Stimulated activated CD4-positive, alpha-beta T cell treated with anti-CD3 and anti-CD28 coated beads, Interleukin-1b, Interleukin-23, amount 100 ng/mL, for 24 hours (primary cell): ENCODE measurements around the gene ROR2.

Source experiments
- DNase-seq, 4 experiments: peaks; one replicate each; pipeline ENCODE4 v3.0.0-alpha.2; 2020; ENCODE audit warnings: low read depth in 4 of 4, low spot score in 1 of 4

ROR2 gene

GRCh38 chr9:91882627-91883026 lies 67.4 kb downstream of the ROR2 start:
- no peak for DNase-seq

DNA sequence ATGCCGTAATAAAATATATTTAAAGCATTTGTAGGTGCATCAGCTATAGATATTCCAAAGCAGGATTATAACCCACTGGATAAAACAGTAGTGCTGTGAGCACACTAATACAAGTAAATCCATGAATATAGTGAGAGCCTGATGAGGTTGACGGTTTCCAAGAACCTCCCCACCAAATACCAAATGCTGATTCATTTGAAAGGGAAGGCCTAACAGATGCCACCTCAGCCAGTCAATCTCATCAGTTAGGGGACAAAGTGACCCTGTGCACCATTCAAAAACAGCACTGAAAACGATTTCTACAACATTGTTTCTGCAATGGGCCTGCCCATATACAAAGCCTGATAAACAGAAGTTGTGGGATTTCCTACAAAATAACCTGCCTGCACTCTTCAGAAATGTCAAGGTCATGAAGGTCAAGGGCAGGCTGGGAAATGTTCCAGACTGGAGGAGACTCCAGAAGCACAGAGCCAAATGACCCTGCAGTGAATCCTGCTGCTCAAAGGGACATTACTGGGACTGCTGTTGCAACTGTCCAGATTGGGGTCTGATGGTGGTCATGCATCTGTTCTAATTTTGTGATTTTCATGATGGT lies 69.6 kb downstream of the ROR2 start:
- no peak for DNase-seq

DNA sequence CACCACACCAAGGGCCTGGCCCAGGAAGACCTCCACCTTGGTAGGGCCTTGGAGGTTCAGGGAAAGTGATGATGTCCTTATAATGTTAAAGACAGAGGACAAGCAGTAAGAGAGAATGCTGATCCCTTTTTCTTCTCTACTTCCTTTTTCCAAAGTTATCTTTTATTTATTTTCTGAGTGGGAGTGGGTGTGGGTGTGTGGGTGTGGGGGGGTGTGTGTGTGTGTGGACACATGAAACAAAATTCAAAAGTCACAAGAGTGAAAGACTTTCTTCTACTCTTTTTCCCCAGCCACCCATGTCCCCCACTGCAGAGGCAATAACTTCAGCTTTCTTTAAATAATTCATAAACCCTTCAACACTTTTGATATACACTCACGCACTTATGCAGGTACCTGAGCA lies 70.8 kb downstream of the ROR2 start:
- DNase-seq: no peak

GRCh38 chr9:91873637-91874051 lies 76.4 kb downstream of the ROR2 start:
- no peak for DNase-seq

DNA sequence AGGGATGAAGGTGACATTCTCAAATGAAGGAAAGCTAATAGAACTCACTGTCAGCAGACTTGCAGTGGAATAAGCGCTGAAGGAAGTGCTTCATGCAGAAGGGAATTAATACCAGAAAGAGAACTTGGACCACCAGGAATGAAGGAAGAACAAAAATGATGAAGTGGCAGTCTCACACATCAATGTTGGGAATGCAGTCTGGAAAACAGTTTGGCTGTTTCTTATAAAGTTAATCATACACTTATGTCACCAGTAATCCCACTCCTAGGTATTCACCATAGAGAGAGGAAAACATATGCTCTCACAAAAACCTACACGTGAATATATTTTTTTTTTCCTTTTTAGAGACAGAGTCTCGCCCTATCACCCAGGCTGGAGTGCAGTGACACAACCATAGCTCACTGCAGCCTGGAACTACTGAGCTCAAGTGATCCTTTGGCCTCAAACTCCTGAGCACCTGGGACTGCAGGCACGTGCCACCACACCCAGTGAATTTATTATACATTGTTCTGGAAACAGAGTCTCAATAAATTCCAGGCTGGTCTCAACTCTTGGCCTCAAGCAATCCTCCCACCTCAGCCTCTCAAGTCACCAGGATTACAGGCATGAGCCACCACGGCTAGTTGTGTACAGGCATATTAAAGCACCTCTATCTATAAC lies 81.2 kb downstream of the ROR2 start:
- no peak for DNase-seq

DNA sequence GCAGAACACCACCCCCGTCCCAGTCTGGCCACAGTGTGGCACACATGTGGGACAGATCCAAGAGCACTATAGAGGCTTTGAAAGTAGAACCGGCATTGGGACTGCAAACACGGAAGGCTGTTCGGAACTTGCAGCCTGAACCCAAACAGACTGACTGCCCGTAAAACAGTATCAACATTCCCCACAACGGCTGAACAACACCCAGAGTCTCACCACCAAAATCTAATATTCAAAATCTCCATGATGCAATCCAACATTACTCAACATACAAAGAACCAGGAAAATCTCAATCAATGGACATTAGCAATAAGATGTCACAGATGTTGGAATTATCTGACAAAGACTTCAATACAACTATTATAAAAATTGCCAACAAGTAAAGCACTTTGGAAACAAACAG lies 82.3 kb downstream of the ROR2 start:
- DNase-seq: no peak

DNA sequence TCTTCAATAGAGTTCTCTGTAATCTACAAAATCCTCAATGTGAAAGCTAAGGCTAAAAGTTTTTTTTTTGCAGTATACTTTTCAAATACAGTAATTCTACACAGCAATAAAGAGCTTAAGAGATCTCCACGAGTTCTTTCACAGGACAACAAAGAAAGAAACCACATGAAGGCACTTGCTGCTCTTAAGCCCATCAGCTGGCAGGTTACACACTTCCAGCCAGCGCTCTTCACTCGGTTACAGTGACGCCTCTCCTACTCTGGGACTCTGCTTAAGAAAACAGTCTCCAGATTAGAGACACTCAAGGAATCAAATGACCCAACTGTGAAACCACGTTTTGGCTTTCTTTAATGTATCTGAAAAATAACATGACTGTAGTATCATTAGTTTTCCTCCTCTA lies 85.0 kb downstream of the ROR2 start:
- DNase-seq: no peak

GRCh38 chr9:91864380-91864779 lies 85.6 kb downstream of the ROR2 start:
- DNase-seq: no peak

- DNase-seq: no peak
Measured at GRCh38 chr9:91863469-91863868, 86.6 kb downstream of the ROR2 start.

GRCh38 chr9:91858213-91859030 lies 91.6 kb downstream of the ROR2 start:
- no peak for DNase-seq

DNA sequence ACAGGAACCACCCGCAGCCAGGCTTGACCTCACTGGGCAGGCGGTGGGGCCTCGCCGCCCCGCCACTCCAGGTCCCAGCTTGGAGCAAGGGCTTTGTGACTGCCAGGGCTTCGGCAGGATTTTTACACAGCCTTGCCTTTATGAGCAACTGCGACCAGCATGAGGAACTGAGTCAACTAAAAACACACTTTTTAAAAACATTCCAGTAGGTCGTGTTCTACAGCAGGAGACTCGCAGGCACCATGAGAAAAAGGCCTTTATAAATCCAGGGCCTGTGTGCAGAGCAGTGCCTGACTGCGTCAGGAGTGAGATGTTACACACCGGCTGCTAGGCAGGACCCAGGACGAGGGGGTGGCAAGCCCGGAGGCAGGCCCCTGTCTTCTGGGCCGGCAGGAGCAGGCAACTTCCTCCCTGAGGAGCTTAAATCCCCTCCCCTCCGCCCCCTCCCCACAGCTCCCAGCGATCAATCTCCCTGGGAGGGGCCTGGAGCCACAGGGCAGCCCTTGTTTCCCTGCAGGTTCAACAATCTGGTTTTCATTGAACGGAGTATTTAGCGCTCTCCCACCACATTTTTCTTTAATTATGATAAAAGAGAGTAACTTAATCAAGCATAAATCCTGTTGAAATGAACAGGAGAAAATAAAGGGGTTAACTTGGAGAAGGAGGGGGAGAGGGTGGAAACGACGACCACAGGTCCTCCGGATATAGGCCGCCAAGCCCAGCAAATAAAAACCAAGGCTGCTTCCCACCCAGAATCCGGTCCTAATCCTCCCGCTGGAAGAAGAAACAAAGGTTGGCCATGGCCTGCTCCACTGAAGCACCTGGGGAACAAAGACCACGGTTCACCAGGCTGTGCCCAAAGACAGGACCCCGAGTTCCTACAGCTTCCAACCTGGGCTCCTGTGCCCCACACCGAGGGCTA lies 92.5 kb downstream of the ROR2 start:
- DNase-seq: no peak

- no peak for DNase-seq
Measured at GRCh38 chr9:91856419-91856818, 93.6 kb downstream of the ROR2 start.

GRCh38 chr9:91855196-91855595 lies 94.8 kb downstream of the ROR2 start:
- no peak for DNase-seq

GRCh38 chr9:91852801-91853347 lies 97.2 kb downstream of the ROR2 start:
- no peak for DNase-seq

GRCh38 chr9:91849694-91850093 lies 100.3 kb downstream of the ROR2 start:
- DNase-seq: no peak

DNA sequence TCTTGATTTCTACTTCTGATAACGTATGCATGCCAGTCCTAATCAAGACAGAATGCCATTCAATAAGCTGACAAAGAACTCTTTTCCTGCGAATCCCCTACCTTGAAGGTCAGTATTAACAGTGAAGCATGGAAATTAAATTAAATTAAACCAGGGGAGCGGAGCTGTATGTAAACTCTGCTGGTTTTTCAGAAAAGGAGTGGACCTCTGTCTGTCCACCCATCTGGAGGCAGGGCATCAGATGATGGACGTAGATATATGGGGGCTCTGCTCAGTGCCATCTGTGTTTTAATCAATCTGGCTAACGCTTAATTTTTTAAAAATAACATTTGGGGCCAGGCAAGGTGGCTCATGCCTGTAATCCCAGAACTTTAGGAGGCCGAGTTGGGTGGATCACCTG lies 101.9 kb downstream of the ROR2 start:
- DNase-seq: no peak

GRCh38 chr9:91847581-91848091 lies 102.4 kb downstream of the ROR2 start:
- DNase-seq: no peak

DNA sequence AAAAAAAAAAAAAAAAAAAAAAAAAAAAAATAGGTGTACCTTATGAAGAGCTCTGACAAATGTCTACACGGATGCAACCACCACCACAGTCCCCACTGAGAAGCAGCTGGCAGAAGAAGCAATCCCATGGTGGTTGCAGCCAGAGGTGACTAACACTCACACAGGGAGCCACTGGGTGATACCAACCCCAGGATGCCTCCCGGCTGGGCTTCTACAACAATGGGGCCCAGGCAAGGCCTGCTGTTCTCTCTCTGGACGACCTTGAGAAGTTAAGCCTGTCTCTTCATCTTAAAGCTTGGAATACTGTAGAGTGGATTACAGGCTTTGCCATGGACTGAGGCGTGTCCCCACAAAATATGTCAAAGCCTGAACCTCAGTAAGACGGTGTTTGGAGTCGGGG lies 104.1 kb downstream of the ROR2 start:
- no peak for DNase-seq

- no peak for DNase-seq
Measured at GRCh38 chr9:91844701-91845291, 105.2 kb downstream of the ROR2 start.

GRCh38 chr9:91844190-91844589 lies 105.8 kb downstream of the ROR2 start:
- DNase-seq: no peak
